Cardiac septum (tissue), 1 donor: ENCODE results near the gene RAB3IP. TPM values are rescaled to one million over a fixed set of nuclear protein-coding genes. Genes with fewer than 3 reads are reported as not detected.

ENCODE experiments used
- DNase-seq: peaks from one replicate; pipeline ENCODE4 v3.0.0-alpha.2; 2020; ENCODE audit warnings: low spot score
- intact Hi-C: fragments of 100-400 bp; cut with DNase I; formaldehyde crosslinking; loops from one replicate; pipeline ENCODE4 v1.14.0; 2022
- long read RNA-seq: library from polyadenylated mRNA; unstranded; transcript quantifications from one replicate; pipeline ENCODE4 v2.0.0, GENCODE V29; 2021
- total RNA-seq: library from RNA; stranded (reverse); fragmentation: NEBNext Ultra II Directional; extraction: Animal tissue kit (Norgen Biotek cat#: 25700); gene quantifications from one replicate; pipeline ENCODE4 v1.2.1, GENCODE V29; 2021
- donor health status: DM: no; HTN: no; CAD: no.

RAB3IP gene
- 30.3 TPM for total RNA-seq
- long read RNA-seq, full-length matches to known transcripts: 12 of 19 reads
- long read RNA-seq, partial matches to known transcripts: 6 of 19 reads
- long read RNA-seq, other reads (novel, unspliced or antisense): 1 of 19 reads

GRCh38 chr12:69738351-69739286 lies at the start of gene RAB3IP:
TSS of gene RAB3IP (plus strand) at chr12:69738860. CDS start at chr12:69755409, 16,549 bp downstream.
- intact Hi-C loops: no loop called here
- DNase-seq: peak; percentile 94

GRCh38 chr12:69689638-69690037 lies 49.0 kb upstream of the RAB3IP start:
- intact Hi-C loops: no loop called here

GRCh38 chr12:69694123-69694522 lies 44.5 kb upstream of the RAB3IP start:
- intact Hi-C loops: no loop called here
- no peak for DNase-seq

More at GRCh38 chr12:69689638-69690037, 49.0 kb upstream of the RAB3IP start:
- no peak for DNase-seq

- no peak for DNase-seq
- intact Hi-C loops: no loop called here
Measured at GRCh38 chr12:69698054-69698453, 40.6 kb upstream of the RAB3IP start.

- no peak for DNase-seq
- intact Hi-C loops: no loop called here
Measured at GRCh38 chr12:69698769-69699540, 39.7 kb upstream of the RAB3IP start, which contains the start of gene BEST3. TSS of gene BEST3 (minus strand) at chr12:69699303. CDS start at chr12:69697798, 1,505 bp downstream.

- no peak for DNase-seq
- intact Hi-C loops: no loop called here
Measured at GRCh38 chr12:69701826-69702225, 36.8 kb upstream of the RAB3IP start.

- intact Hi-C loops: no loop called here
- no peak for DNase-seq
Measured at GRCh38 chr12:69703146-69703642, 35.5 kb upstream of the RAB3IP start.

- intact Hi-C loops: no loop called here
- DNase-seq: no peak
Measured at GRCh38 chr12:69704357-69704756, 34.3 kb upstream of the RAB3IP start.

- DNase-seq: no peak
- intact Hi-C loops: no loop called here
Measured at GRCh38 chr12:69708649-69709048, 30.0 kb upstream of the RAB3IP start.

GRCh38 chr12:69712826-69713225 lies 25.8 kb upstream of the RAB3IP start:
- intact Hi-C loops: no loop called here
- no peak for DNase-seq

GRCh38 chr12:69714542-69714941 lies 24.1 kb upstream of the RAB3IP start:
- intact Hi-C loops: no loop called here
- DNase-seq: no peak

GRCh38 chr12:69719336-69720316 lies 19.0 kb upstream of the RAB3IP start:
- intact Hi-C loops: no loop called here
- DNase-seq: no peak

- intact Hi-C loops: no loop called here
- DNase-seq: no peak
Measured at GRCh38 chr12:69720750-69721149, 17.9 kb upstream of the RAB3IP start.

- intact Hi-C loops: no loop called here
- DNase-seq: no peak
Measured at GRCh38 chr12:69726922-69727321, 11.7 kb upstream of the RAB3IP start.

- intact Hi-C loops: no loop called here
Measured at GRCh38 chr12:69732088-69732487, 6.6 kb upstream of the RAB3IP start.

GRCh38 chr12:69733638-69734037 lies 5.0 kb upstream of the RAB3IP start:
- intact Hi-C loops: no loop called here
- no peak for DNase-seq

More at GRCh38 chr12:69732088-69732487, 6.6 kb upstream of the RAB3IP start:
- no peak for DNase-seq

GRCh38 chr12:69739287-69740191 lies 879 bp downstream of the RAB3IP start:
- peak; percentile 80 for DNase-seq
- intact Hi-C loops: no loop called here

GRCh38 chr12:69744109-69744508 lies 5.4 kb downstream of the RAB3IP start:
- DNase-seq: no peak
- intact Hi-C loops: no loop called here
